Stimulated activated CD8-positive, alpha-beta memory T cell treated with anti-CD3 and anti-CD28 coated beads, Interleukin-4, amount 100 ng/mL, for 24 hours (primary cell): Measurements from ENCODE around the gene CBLIF.
"Not testable (repeated sequence)": the region's sequence is repeated elsewhere in the genome, so short reads cannot be mapped to it uniquely, and the experiment has no call there.

Experiments
- DNase-seq: peaks from one replicate; pipeline ENCODE4 v3.0.0-alpha.2; 2020; ENCODE audit warnings: low read depth

The CBLIF gene

DNA sequence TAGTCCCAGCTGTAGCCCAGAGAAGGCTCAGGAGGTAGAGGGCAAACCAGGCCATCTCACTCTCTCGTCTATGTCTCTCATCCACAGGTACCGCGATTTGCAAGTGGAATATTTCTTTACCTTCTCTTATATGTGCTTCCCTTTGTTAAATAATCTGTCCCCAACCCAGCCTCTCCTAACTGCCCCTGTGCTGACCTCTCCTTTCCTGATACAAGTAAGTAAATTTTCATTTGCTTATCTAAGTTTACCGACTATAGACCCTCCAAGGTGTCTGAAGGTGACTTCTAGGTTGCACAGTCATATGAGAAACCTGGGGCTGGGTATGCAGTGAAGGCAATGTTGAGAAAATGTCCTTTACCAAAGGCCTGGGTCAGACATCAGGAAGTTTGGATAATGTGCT lies at the start of gene CBLIF:
TSS of gene CBLIF (minus strand) at position 101 of the 400 bp plus-strand sequence. CDS start at position 55, 46 bp downstream.
- no peak for DNase-seq

DNA sequence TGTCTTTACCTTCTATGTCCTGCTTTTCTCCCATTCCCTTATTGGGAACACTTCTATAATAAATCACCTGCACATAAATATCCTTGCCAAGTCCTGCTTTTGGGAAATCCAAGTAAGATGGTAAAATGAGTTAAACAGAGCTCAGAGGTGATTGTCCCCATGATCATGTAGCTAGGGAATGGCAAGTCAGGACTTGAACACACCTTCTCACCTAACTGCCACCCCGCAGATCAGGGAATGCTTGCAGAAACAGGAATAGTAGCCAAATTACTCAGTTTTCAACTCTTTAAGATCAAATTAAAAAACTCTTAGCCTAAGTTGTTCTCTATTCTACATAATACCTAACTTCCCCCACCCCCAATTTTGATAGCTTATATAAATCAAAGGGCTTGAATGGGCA lies 49.3 kb upstream of the CBLIF start:
- no peak for DNase-seq

DNA sequence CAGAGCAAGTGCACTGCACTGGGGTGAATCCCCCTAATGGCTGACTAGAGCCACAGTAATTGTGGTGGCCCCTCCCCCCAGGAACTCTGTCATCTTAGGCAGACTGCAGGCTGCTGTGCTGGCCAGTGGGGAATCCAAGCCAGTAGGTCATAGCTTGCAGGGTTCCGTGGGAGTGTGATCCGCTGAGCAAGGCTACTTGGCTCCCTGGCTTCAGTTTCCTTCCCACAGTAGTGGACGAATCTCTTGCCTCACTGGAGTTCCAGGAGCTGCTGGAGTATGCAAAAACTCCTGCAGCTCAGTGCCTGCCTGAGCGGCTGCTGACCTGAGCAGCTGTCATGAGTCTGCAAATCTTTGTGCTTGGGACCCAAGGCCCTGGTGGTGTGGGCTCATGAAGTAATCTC lies 46.5 kb upstream of the CBLIF start:
- no peak for DNase-seq

DNA sequence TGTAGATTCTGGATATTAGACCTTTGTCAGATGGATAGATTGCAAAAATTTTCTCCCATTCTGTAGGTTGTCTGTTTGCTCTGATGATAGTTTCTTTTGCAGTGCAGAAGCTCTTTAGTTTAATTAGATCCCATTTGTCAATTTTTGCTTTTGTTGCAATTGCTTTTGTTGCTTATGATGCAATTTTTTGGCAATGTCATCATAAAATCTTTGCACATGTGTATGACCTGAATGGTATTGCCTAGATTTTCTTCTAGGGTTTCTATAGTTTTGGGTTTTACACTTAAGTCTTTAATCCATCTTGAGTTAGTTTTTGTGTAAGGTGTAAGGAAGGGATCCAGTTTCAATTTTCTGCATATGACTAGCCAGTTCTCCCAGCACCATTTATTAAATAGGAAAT lies 41.9 kb upstream of the CBLIF start:
- DNase-seq, result not testable (repeated sequence)

DNA sequence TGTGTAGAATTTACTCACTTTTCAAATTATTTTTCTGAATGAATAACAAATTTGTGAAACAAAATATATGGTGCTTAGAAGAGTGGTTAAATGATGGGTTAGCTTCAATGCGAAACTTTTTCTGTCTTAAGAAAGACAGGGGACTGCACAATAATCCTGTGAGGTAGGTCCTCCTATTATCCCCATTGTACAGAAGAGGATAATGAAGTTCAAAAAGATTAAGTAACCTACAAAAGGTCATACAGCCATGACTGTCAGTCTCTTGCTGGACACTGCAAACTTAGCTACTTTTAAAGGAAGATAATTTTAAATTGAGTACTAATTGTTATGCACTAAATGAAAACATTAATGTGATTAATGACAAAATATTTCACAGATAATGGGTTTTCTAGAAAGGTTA lies 38.3 kb upstream of the CBLIF start:
- DNase-seq, result no peak

DNA sequence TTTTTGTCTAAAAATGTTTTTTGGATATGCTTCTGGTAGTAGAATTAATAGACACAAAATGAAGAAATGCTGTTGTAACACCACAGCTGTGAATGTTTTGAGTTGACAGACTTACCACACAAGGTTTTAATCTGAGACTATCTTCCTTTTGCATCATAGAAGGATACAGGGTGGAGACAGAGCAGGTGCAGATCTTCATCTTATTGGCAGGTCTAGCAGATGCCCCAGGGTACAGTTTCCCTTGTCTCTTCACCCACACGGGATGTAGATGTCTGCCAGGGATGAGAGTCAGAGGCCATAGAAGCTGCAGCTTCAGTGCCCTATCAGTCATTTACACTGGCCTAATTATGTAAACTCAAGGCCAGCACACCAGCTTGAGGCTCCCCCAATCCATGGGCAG lies 34.3 kb upstream of the CBLIF start:
- no peak for DNase-seq

DNA sequence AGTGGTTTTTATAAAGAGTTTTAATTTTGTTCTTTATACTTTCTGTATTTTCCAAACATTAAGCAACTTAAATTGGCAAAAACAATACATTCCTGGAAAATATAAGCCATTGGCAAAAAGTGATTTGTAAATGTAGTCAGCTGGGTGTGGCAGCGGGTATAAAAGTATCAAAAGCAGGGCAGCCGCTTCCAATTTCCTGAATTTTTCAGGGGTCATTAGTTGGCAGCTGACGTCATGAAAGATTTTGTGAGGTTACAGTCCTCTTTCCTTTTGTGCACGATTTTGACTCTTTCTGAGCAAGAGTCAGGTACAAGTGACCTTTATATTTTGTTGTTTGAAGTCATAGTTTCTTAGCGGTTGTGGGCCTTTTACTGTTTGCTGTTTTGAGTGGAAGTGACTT lies 33.3 kb upstream of the CBLIF start, which contains the start of gene OOSP3:
TSS of gene OOSP3 (plus strand) at position 208 of the 400 bp plus-strand sequence. CDS start at position 235, 27 bp downstream.
- DNase-seq, result no peak

DNA sequence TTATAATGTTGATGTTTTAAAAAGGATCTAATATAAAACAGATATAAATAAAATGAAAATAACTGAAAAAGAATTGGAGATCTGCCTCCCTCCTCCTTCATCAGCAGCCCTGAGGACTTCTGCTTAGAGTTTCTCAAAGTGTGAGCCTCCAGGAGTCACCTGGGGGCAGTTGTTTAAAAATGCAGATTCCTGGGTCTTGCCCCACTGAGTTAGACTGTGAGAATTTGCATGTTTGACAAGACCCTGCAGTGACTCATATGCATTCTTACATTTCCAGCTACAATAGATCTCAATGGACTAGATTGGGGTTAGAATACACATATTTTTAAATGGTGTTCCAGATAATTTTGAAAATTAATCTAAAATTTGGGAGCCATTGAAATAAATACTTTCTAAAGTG lies 32.5 kb upstream of the CBLIF start:
- DNase-seq, result no peak

DNA sequence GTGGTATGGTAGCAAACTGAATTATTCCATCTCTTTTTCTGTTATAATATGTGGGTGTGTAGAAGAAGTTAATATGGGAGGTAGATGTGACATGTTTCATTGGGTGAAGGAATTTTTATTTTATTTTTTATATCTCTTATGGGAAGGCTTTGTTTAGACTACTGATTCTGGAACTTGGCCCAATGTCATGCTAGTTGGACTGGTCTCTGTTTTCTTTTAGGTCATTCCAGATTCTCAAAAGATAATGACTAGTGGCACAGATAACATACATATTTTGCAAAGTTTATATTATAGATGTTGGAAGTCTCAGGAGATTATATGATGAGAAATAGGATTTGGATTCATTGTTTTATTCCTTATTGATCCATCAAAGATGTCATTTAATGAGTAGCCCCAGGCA lies 32.0 kb upstream of the CBLIF start:
- no peak for DNase-seq

DNA sequence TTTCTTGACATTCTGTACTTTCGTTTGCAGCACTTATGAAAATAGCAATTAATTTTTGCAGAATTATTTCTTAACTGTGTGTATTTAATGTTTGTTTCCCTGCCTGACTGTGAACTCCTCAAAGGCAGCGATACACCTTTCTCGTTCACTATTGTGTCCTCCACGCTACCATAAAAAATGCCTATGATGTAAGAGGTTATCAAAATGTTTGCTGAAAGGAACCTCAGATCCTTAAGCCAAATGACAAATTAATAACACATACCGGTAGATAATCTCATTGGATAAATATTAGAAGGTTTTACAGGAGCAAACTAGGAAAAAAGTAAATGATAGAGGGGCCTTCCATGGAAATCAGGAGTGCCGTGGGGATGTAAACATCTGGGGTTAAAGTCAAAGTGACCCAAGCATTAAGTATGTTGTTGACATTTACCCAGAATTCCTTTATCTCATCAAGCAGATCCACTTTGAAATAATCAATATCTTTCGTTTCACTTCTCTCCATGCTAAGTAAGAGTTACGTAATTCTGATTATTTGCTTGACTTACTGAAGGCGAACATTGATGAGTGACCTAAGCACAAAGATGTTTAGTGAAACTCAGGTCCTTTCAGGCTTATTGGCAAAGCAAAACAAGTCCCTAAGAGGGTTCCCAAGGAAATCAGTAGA lies 30.7 kb upstream of the CBLIF start:
- no peak for DNase-seq

DNA sequence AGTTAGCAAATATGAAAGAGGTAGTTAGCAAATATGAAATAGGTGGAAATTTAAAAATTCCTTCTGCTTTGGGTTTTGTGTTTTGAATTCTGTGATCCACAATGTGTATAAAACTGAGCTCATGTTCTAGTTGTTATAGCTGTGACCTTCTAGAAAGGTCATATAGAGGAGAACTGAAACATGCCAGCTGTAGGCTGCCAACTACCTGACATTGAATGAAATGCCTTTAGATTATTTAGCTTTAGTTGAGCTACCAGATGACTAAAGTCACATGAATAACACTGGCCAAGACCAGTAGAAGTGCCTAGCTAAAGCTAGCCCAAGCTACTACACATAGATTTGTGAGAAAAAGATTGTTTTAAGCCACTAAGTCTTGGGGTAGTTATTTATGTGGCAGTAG lies 26.8 kb upstream of the CBLIF start:
- no peak for DNase-seq

DNA sequence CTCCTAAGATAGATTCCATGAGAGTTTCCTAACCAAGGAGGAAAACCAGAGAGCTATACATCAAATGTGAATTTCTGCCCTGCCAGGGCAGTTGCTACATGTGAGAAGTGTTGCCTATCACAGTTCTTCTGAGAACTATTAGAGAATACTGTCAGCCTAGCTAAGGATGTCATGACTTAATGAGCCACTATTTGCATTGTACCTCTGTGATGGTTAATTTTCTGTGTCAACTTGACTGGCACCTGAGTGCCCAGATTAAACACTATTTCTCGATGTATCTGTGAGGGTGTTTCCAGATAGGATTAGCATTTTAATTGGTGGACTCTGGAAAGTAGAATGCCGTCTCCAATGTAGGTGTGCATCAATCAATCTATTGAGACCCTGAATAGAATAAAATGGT lies 22.6 kb upstream of the CBLIF start:
- no peak for DNase-seq

DNA sequence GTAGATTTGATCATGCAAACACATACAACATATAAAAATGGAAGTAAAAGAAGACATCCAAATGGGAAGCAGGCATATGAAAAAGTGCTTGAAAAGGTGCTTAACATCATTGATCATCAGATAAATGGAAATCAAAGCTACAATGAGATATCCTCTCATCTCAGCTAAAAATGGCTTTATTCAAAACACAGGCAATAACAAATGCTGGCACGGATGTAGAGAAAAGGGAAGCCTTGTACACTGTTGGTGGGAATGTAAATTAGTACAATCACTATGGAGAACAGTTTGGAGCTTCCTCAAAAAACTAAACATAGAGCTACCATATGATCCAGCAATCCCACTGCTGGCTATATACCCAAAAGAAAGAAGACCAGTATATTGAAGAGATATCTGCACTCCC lies 21.5 kb upstream of the CBLIF start:
- DNase-seq, result no peak

DNA sequence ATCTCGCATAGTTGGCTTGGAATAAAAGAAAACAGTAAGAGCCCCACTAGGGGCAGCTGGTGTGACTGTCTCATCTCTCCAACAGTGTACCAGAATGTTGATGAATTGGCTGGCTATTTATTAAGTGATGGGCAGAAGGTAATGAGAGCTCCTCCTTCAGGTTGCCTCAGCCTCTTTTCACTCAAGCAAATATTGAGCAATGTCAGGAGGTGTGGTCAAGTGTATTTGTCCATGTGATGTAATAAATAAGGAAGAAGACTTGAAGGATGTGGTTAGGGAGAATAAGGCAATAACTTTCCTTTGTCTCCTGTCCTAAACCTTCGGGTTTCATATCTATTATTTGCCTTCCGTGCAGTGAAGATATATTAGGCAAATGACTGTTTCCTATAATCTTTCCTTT lies 21.1 kb upstream of the CBLIF start, which contains the start of gene TCN1:
TSS of gene TCN1 (minus strand) at position 91 of the 400 bp plus-strand sequence. CDS start at position 74, 17 bp downstream.
- no peak for DNase-seq

DNA sequence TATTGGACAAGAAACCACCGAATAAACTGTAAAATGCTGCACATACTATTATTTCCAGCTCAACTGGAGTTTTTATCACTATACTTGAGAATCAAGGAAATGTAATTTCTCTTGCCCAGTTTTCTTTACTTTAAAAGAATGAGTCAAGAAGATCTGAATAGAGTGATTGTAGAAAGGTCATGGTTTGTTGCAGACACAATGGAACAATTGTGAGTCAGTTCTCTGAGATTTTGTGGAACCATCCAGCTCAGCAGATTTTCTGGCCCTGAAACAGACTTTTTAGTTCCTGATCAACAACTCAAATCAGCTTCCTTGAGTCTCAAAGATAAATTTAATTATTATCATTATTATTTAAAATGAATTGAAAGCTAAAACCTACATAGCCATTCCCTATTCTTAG lies 19.7 kb upstream of the CBLIF start:
- DNase-seq, result no peak

DNA sequence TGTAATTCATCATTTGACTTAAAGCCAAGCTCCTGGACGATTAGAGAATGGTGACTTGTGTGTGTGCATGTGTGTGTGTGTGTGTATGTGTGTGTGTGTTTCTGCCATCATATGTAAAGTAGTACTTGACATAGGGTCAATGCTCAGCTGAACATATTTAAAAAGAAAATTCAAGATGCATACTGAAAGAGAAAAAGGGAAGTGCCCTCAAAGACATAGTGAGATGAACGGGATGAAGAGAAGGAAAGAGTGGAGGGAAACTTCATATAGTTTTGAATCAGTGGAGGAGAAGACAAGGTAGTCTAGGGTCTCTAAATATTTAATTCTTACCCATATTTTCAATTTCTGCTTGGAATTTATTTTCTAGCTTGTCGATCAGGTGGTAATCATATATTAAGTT lies 17.0 kb upstream of the CBLIF start:
- no peak for DNase-seq

DNA sequence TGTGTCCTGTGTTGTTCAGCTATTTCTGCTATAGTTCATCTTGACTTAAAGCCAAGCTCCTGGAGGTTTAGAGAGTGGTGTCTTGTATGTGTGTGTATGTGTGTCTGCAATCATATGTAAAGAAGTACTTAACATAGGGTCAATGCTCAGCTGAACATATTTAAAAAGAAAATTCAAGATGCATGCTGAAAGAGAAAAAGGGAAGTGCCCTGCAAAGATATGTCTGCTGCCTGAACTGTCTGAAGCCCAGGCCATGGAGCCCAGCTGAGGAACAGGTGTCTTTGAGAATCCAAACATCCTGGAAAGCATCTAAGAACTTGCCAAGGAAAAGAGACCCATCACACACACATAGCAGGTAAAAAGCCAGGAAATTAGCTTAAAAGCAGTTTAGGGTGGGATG lies 14.4 kb upstream of the CBLIF start:
- no peak for DNase-seq

DNA sequence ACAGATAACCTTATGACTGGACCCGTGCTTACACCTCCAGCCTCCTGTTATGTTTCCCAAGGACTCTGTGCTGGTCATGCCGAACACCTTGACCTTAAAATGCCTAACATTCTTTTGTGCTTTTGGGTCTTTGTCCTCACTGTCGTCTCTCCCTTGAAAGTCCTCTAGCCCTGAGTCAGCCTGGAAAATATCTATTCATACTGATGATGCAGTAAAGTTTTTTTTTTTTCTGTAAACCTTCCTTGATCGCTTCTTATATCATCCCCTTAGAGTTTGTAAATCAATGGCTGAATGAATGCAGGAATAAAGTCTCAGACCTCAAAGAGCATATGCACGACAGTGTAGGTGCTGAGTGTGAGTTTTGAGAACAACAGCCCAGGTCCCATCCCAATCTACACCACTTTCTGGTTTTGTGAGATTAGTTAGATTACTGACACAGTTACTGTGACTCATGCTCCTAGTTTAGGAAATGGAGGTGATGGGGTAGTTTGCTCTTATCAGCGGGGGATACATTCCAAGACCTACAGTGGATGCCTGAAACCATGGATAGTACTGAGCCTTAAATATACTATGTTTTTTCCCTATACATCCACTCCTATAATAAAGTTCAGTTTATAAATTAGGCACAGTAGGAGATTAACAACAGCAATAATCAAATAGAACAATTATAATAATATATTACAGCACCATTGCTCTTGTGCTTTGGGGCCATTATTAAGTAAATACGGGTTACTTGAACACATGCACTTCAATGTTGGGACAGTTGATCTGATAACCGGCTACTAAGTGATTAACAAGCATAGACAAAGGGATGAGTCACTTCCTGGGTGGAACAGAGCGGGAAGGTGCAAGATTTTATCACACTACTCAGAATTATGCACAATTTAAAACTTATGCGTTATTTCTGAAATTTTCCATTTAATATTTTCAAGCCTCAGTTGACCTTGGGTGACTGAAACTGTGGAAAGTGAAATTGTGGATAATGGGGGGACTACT lies 12.4 kb upstream of the CBLIF start:
- no peak for DNase-seq

DNA sequence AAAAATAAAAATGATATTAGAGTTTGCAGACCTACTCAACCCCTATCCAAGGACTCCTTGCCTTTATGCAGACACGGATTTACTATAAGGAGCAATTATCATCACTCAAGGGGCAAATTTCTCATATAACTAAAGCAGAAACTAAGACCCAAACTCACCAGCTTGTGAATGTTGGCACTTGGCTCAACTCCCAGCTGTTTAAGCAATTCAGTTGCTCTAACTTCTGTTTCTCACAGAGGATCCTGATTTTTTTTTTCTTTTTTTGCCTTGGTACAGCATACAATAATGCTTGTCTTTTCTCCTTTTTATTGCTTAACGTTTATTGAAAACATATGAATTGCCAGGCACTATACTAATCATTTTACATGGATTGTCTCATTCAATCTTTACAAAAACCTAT lies 9.6 kb upstream of the CBLIF start:
- no peak for DNase-seq

DNA sequence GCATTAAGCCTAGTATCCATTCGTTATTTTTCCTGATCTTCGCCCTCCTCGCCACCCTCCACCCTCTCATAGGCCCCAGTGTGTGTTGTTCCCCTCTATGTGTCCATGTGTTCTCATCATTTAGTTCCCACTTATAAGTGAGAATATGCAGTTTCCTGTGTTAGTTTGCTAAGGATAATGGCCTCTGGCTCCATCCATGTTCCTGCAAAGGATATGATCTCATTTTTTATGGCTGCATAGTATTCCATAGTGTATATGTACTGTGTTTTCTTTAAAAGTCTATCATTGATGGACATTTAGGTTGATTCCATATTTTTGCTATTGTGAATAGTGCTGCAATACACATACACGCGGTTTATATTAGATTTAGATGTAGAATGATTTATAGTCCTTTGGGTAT lies 6.1 kb upstream of the CBLIF start:
- not testable (repeated sequence) for DNase-seq

DNA sequence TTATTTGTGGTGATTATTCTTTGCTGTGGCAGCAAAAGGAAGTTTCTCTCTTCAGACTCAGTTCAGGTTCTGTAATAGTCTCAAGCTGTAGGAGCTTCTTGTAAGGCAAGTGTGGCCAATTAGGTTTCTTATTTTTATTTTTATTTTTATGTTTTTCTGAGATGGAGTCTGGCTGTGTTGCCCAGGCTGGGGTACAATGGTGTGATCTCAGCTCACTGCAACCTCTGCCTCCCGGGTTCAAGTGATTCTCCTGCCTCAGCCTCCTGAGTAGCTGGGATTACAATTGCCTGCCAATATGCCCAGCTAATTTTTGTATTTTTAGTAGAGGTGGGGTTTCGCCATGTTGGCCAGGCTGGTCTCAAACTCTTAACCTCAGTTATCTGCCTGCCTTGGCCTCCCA lies 4.3 kb upstream of the CBLIF start:
- not testable (repeated sequence) for DNase-seq

DNA sequence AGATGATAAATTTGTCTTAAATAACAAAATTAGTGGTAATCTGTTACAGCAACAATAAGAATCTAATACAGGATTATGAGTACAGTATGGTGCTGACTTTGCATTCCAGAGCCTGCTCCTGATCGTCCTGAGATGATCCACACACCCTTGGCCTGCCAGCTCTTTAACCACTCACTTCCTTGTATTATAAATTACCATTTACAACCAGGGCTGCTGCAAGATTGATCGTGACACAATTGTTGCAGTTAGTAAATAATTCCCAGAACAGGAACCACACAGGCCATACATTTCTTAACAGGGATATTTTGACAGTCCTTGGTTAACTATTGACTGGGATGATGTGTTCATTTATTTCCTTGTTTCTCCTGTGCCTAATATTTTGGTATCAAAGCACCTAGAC lies 3.8 kb upstream of the CBLIF start:
- no peak for DNase-seq

DNA sequence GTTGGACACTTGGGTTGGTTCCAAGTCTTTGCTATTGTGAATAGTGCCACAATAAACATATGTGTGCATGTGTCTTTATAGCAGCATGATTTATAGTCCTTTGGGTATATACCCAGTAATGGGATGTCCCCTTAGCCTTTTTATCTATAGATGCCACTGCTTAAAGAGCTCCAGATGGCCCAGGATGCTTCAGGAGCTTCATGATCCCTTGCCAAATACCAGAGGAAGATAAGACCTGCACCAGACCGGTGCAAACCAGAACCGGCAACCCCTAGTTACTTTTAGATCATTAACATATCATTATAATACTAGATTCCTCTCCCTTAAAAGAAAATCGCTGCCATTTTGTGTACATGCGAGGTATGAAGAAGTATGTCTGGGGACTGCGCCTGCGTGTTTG lies 3.1 kb upstream of the CBLIF start:
- DNase-seq, result not testable (repeated sequence)
